Right lobe of liver (tissue), 4 donors: Measurements from ENCODE around the gene SIRT1.

Source experiments
- POLR2A ChIP-seq: fragments of 450-650 bp; IDR thresholded peaks from one replicate; pipeline ENCODE4 v1.6.1; 2017; ENCODE audit warnings: antibody characterized with exemption, mild to moderate bottlenecking
- TF ChIP-seq, protein P1 (sequence below), 4 donors: fragments of 200-600 bp in 3 of 4; fragments of 450-650 bp in 1 of 4; IDR thresholded peaks; one replicate each; pipeline versions ENCODE4 v1.5.1 to v1.8.0; 2016 to 2022; ENCODE audit warnings: antibody characterized with exemption in 4 of 4, mild to moderate bottlenecking in 2 of 4
- donor health status: DM: no; HTN: no; CAD: no.
- donor health status: DM: no; HTN: no; CAD: no.
- donor health status: DM: no; HTN: yes; CAD: no.

DNA sequence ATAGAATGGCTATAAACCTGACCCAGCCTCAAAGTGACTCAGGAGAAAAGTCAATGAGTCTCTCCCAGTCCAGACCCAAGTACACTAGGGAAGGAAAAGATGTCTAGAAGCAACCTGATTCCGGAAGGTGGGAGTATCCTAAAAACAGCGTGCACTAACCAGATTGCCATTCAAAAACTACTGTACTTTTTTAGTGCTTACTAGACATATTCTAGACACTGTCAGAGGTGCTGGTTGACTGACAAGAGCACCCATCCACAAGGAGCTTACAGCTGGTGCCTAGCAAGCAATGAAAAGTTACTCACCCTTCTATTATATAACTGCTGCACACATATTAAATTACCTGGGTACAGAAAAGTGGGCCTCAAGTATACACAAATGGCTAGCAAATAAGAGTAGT is 81.0 kb downstream of the SIRT1 start:
- TF ChIP-seq, protein P1, sequence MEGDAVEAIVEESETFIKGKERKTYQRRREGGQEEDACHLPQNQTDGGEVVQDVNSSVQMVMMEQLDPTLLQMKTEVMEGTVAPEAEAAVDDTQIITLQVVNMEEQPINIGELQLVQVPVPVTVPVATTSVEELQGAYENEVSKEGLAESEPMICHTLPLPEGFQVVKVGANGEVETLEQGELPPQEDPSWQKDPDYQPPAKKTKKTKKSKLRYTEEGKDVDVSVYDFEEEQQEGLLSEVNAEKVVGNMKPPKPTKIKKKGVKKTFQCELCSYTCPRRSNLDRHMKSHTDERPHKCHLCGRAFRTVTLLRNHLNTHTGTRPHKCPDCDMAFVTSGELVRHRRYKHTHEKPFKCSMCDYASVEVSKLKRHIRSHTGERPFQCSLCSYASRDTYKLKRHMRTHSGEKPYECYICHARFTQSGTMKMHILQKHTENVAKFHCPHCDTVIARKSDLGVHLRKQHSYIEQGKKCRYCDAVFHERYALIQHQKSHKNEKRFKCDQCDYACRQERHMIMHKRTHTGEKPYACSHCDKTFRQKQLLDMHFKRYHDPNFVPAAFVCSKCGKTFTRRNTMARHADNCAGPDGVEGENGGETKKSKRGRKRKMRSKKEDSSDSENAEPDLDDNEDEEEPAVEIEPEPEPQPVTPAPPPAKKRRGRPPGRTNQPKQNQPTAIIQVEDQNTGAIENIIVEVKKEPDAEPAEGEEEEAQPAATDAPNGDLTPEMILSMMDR (IDR thresholded peaks at IDR 0.05) = no peak
- TF ChIP-seq POLR2A = no peak
